HG03442 (cell line): ENCODE measurements around the gene TNN.
"Not testable (repeated sequence)": the region's sequence is repeated elsewhere in the genome, so short reads cannot be mapped to it uniquely, and the experiment has no call there.

ENCODE experiments used
- ATAC-seq: cut with Tn5 transposase; IDR thresholded peaks from one replicate; pipeline ENCODE4 v1.9.1; 2021; ENCODE audit warnings: mild to moderate bottlenecking, moderate library complexity; ENCODE audit not compliant: unreplicated experiment

The TNN gene

DNA sequence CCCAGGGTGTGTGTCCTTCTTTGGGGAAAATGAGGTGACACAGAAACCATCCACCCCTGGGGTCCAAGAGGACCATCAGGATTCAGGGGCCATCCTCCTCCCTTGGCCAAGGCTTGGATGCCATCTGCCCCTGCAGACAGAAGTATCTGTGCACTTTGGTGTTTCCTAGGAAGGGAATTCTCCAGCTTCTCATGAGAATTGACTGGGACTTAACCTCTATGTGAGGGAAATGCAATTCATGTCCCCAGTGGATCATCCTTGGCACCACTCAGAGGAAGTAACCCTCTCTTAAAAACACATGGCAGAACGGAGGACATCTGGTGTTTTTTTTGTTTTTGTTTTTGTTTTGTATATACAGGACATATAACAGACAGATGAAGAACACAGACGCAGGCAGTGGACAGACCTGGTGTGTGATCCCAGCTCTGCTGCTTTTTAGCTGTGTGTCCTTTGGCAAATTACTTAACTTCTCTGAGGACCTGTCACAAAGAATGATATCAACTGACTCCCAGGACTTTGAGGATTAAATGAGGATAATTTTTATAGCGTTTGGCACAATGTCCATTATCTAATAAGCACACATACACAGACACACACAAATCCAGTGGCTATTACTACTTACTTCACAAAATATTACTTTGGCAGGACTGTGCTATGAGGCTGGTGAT is 3.8 kb downstream of the TNN start:
- no peak for ATAC-seq

GRCh38 chr1:175072099-175072951 is 4.7 kb downstream of the TNN start:
- ATAC-seq: peak; percentile 71

DNA sequence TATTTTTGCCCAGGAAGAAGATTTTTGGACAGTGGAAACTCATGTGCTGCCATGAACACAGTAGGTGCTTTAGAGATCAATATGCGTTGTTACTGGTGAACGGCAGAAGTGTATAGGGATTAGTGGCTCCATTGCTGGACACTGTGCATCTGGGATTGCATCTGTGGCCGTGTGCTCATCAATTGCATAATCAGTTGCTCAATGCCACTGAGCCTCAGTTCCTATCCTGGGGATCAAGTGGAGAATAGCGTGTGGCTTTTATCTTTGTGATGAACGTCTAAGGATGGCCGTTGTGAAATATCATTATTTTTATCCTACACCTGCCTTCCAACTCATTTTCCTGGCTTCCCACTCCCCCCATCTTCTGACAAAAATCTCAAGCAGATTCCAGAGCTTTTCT is 5.4 kb downstream of the TNN start:
- ATAC-seq: no peak

- no peak for ATAC-seq
Observed at GRCh38 chr1:175073633-175074032, 6.0 kb downstream of the TNN start.

- ATAC-seq: no peak
Observed at GRCh38 chr1:175075572-175076568, 8.2 kb downstream of the TNN start.

DNA sequence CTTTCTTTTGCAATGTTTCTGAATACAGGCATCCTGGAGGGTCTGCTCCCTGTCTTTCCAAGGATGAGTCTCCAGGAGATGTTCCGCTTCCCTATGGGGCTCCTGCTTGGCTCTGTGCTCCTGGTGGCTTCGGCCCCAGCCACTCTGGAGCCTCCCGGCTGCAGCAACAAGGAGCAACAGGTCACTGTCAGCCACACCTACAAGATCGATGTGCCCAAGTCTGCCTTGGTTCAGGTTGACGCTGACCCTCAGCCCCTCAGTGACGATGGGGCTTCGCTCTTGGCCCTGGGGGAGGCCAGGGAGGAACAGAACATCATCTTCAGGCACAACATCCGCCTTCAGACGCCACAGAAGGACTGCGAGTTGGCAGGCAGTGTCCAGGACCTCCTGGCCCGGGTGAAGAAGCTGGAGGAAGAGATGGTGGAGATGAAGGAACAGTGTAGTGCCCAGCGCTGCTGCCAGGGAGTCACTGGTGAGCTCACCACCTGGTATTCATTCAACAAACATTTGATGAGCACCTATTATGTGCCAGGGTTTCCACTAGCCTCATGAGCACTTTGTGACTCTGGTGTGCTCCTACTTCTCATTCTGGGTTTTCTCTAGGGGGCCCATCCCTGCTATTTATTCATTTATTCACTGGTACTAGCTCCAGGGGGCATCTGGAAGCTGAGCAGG is 9.9 kb downstream of the TNN start:
- ATAC-seq: no peak

DNA sequence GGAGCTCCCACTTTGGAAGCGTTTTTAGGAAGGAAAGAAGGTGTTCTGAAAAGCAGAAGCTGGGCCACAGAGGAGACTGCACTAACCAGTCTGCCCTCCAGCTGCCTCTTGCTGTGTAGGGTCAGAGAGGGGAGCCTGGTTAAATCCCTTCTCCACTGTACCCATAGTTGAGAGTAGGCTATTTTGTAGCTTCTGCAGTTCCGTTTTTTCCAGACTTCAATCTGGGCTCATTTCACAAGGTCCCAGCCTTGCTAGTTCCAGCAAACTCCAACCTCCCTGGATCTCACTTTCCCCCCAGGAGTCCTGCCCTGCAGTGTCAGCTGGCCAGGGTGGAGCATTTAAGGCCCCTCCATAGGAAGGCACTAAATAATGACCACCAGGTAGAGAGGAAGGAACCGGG is 11.0 kb downstream of the TNN start:
- ATAC-seq: no peak

- no peak for ATAC-seq
Observed at GRCh38 chr1:175079338-175079737, 11.7 kb downstream of the TNN start.

DNA sequence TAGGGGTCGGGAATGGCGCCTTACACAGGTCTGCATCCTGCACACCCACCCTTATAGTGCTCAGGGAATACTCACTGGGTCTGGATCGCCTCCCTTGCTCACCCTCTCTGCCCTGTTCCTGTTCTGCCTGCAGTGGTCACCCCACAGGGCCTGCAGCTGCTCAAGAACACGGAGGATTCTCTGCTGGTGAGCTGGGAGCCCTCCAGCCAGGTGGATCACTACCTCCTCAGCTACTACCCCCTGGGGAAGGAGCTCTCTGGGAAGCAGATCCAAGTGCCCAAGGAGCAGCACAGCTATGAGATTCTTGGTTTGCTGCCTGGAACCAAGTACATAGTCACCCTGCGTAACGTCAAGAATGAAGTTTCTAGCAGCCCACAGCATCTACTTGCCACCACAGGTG is 12.4 kb downstream of the TNN start:
- no peak for ATAC-seq

DNA sequence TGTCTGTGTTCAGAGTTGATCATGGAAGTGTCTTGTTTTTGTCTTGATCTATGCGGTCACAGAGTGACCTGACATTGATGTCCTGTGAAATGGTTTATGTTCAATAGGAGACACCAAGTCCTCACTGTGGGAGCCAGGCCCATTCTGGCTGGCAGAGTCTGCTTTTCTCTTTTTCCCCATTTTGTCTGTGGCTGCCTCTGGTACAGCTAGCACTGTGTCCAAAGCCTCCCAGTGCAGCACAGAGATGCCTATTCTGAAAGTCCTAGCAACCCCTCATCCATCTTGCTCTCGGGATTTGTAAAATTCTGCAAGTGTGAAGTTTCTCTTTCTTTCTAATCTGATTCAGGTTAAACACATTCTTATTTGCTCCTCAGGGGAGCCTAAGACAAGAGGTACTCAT is 14.3 kb downstream of the TNN start:
- no peak for ATAC-seq

DNA sequence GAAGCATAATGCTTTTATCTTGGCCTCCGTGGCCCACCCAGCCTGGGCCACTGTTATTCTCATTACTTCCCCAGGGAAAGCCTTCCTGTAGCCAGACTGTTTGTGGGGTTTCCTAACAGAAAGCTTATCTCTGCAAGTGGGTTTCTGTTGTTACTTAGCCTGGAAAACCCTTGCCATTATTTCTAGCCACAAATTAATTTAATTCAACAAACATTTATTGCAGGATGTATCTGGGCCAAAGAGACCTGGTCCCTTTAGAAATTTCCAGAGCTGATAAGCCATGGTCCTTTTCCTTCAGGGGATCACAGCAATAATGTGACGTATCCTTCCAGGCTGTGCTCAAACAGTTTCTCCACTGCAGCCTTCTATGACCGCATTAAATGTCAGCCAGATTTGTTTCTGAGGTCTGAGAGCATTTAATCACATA is 20.9 kb downstream of the TNN start:
- ATAC-seq: no peak

DNA sequence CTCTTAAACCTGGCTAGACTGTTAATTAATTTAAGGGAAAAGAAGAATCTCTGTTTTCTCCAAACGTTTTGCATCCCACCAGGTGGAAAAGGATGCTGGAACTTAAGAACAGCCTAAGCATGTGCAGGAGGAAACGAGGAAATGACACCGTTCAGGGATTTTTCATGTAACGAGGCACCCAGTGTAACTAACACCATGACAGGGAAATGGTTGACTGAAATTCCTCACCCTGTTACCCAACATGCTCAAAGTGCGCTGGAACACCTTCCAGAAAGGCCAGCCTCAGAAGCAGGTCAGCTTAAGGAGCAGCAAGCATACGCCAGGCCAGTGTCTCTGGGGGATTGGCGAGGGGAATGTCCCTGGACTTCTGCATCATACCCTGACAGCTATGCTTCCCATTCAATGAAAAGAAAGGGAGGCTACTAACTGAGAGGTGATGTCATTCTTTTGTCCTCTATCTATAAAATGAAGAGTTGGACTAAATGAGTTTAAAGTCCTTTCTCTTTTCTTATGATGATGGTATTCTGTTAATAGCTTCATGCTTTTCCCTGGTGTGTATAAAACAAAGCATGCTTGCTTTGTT is 21.6 kb downstream of the TNN start:
- ATAC-seq: no peak

- no peak for ATAC-seq
Observed at GRCh38 chr1:175090780-175091179, 23.1 kb downstream of the TNN start.

- ATAC-seq: no peak
Observed at GRCh38 chr1:175094626-175095025, 27.0 kb downstream of the TNN start.

GRCh38 chr1:175095069-175095468 is 27.4 kb downstream of the TNN start:
- no peak for ATAC-seq

GRCh38 chr1:175095978-175096607 is 28.5 kb downstream of the TNN start:
- no peak for ATAC-seq

DNA sequence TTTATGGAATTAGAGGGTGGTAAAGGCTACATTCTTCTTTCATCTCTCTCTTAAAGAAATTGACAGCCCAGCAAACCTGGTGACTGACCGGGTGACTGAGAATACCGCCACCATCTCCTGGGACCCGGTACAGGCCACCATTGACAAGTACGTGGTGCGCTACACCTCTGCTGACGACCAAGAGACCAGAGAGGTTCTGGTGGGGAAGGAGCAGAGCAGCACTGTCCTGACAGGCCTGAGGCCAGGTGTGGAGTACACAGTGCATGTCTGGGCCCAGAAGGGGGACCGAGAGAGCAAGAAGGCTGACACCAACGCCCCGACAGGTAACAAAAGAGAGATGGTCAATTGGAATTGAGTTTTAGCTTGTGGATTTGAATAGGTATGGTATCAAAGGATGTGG is 29.7 kb downstream of the TNN start:
- ATAC-seq: no peak

DNA sequence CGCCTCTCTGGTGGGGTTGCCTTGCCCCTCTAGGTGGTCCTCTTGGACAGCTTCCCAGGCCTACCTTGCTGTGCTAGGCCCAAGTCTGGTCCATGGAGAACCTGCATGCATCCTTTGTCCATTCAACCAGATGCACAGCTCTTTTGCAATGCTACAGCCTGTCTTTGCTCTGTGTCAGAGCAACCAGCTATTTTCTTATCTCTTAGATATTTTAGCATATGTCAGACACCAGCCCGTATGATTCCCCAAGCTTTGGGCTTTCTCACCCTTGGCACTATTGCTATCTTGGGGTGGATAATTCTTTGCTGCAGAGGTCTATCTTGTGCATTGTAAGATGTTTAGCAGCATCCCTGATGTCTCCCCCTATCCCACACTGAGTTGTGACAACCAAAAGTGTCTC is 32.3 kb downstream of the TNN start:
- ATAC-seq: no peak

DNA sequence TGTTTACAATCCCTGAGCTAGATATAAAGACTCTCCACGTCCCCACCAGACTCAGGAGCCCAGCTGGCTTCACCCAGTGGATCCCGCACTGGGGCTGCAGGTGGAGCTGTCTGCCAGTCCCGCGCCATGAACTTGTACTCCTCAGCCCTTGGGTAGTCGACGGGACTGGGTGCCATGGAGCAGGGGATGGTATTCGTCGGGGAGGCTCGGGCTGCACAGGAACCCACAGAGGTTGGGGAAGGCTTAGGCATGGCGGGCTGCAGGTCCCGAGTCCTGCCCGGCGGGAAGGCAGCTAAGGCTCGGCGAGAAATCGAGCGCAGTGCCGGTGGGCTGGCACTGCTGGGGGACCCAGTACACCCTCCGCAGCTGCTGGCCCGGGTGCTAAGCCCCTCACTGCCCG is 34.5 kb downstream of the TNN start:
- not testable (repeated sequence) for ATAC-seq

DNA sequence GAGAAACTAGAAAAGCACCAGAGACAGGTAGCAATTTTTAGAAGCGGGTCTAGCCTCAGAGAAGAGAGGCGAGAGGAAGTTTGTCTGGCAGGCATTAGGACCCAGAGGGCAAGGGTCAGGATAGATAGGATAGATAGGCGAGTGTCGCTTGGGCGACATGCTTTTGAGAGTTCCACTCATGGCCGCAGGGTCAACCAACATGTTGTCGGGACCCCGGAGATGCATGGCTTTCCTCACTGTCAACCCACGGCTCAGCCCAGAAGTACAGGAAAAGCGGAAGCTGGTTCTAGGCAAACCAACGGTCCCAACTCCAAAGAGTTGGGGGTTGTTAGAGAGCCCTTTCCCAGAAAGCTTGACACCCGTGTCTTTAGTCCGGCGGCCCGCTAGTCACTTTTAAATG is 38.9 kb downstream of the TNN start:
- ATAC-seq: not testable (repeated sequence)
